ENCODE data around the gene SPACA7. TPM values are rescaled to one million over a fixed set of nuclear protein-coding genes. Genes with fewer than 3 reads are reported as not detected.

SPACA7 gene
- total and polyA plus RNA-seq, 9 of the 15 experiments (the other 6 are each of a cell fraction or from before 2014, with no cell fraction given) = not detected

- no peak overlapping the region; a peak in 1 of 4 replicates for H3K9ac ChIP-seq (ENCODE audit: insufficient read depth in 1 of 2, low read depth in 2 of 2, low read length in 2 of 2)
- no peaks in the 10 kb centered on the region for H3K36me3 ChIP-seq (ENCODE audit: control insufficient read depth, insufficient read depth, low read length)
- no peak overlapping the region for H2AFZ ChIP-seq (ENCODE audit: low read depth, low read length)
- peaks cover 0 to 6% of the 10 kb centered on the region in 2 experiments; a peak in 1 of 5 replicates for H3K4me1 ChIP-seq (replicated peaks in 1 of 2; ENCODE audit: control insufficient read depth in 2 of 2, insufficient read depth in 2 of 2, low read length in 2 of 2)
- in situ Hi-C loops (cut with MboI) = no loop called here
- no peaks in the 10 kb centered on the region for H4K20me1 ChIP-seq (replicated peaks; ENCODE audit: control insufficient read depth, insufficient read depth, low read length)
- H3K27me3 ChIP-seq (ENCODE audit: control insufficient read depth in 2 of 2, insufficient read depth in 2 of 2, low read length in 2 of 2) = peaks cover 25 to 79% of the 10 kb centered on the region in 2 experiments; a peak in 4 of 5 replicates
- H3K4me3 ChIP-seq = no peak overlapping the region
- no peak for ATAC-seq
- H3K4me2 ChIP-seq (ENCODE audit: insufficient read depth, low read length) = no peak overlapping the region
- H3K9me3 ChIP-seq (replicated peaks; ENCODE audit: control insufficient read depth, insufficient read depth, low read depth, low read length) = no peaks in the 10 kb centered on the region
- no TSS peak for BruUV-seq (replicated peaks)
- no peaks in the 10 kb centered on the region for H3K9me1 ChIP-seq (ENCODE audit: control insufficient read depth, insufficient read depth, low read length)
- no peak for FAIRE-seq
- no peak overlapping the region for H3K27ac ChIP-seq (ENCODE audit: extremely low read depth, low read depth, low read length)
- no peaks in the 10 kb centered on the region for H3K79me2 ChIP-seq (ENCODE audit: control insufficient read depth, insufficient read depth, low read length)
- ChIA-PET CTCF (ENCODE audit: low intra/inter-chr PET ratio) (no interaction called here), POLR2A (interaction anchor here (1.5 kb wide), 1 partner anchor 14 kb away, joined by 3 read pairs; no protein-coding TSS in a partner anchor)
- 10% methylated on average over 23 of the region's 32 CpGs for WGBS (ENCODE audit: insufficient coverage, low coverage, missing lambda C conversion rate)
- no peak for DNase-seq (ENCODE audit: extremely low read depth in 1 of 4, low spot score in 3 of 4)
- TF ChIP-seq HNRNPUL1 (IDR thresholded peaks at IDR 0.05; ENCODE audit: low read length) (no peak), ZNF717 (CRISPR knock-in tag; IDR thresholded peaks at IDR 0.05) (no peak), ZNF3 (CRISPR knock-in tag; IDR thresholded peaks at IDR 0.05) (no peak), ZNF274 (IDR thresholded peaks at IDR 0.05; ENCODE audit: borderline replicate concordance, low read depth, low read length) (no peak), MTF1 (CRISPR knock-in tag; IDR thresholded peaks at IDR 0.05; ENCODE audit: borderline replicate concordance) (no peak), SMAD2 (IDR thresholded peaks at IDR 0.05; ENCODE audit: low read depth, low read length) (no peak), HEY1 (CRISPR knock-in tag; IDR thresholded peaks at IDR 0.05; ENCODE audit: borderline replicate concordance) (no peak), WHSC1 (IDR thresholded peaks at IDR 0.05; ENCODE audit: low read length) (no peak), SRF (CRISPR knock-in tag; IDR thresholded peaks at IDR 0.05) (no peak), ZNF584 (CRISPR knock-in tag; IDR thresholded peaks at IDR 0.05; ENCODE audit: low read depth) (no peak)
- TF ChIP-seq, protein P1, sequence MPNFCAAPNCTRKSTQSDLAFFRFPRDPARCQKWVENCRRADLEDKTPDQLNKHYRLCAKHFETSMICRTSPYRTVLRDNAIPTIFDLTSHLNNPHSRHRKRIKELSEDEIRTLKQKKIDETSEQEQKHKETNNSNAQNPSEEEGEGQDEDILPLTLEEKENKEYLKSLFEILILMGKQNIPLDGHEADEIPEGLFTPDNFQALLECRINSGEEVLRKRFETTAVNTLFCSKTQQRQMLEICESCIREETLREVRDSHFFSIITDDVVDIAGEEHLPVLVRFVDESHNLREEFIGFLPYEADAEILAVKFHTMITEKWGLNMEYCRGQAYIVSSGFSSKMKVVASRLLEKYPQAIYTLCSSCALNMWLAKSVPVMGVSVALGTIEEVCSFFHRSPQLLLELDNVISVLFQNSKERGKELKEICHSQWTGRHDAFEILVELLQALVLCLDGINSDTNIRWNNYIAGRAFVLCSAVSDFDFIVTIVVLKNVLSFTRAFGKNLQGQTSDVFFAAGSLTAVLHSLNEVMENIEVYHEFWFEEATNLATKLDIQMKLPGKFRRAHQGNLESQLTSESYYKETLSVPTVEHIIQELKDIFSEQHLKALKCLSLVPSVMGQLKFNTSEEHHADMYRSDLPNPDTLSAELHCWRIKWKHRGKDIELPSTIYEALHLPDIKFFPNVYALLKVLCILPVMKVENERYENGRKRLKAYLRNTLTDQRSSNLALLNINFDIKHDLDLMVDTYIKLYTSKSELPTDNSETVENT (CRISPR knock-in tag; IDR thresholded peaks at IDR 0.05) = no peak
- TF ChIP-seq, protein P2, sequence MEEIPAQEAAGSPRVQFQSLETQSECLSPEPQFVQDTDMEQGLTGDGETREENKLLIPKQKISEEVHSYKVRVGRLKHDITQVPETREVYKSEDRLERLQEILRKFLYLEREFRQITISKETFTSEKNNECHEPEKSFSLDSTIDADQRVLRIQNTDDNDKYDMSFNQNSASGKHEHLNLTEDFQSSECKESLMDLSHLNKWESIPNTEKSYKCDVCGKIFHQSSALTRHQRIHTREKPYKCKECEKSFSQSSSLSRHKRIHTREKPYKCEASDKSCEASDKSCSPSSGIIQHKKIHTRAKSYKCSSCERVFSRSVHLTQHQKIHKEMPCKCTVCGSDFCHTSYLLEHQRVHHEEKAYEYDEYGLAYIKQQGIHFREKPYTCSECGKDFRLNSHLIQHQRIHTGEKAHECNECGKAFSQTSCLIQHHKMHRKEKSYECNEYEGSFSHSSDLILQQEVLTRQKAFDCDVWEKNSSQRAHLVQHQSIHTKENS (CRISPR knock-in tag; IDR thresholded peaks at IDR 0.05) = no peak
- TF ChIP-seq, protein P3, sequence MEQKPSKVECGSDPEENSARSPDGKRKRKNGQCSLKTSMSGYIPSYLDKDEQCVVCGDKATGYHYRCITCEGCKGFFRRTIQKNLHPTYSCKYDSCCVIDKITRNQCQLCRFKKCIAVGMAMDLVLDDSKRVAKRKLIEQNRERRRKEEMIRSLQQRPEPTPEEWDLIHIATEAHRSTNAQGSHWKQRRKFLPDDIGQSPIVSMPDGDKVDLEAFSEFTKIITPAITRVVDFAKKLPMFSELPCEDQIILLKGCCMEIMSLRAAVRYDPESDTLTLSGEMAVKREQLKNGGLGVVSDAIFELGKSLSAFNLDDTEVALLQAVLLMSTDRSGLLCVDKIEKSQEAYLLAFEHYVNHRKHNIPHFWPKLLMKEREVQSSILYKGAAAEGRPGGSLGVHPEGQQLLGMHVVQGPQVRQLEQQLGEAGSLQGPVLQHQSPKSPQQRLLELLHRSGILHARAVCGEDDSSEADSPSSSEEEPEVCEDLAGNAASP (IDR thresholded peaks at IDR 0.05) = no peak
- intact Hi-C loops (cut with micrococcal nuclease) = no loop called here
Measured at GRCh38 chr13:112453207-112453829, 77.2 kb downstream of the SPACA7 start.

Data from K562 (cell line).